Neuronal stem cell (in vitro differentiated cells): Measurements from ENCODE around the gene MYO10.
"Not testable (repeated sequence)": the region's sequence is repeated elsewhere in the genome, so short reads cannot be mapped to it uniquely, and the experiment has no call there.

Experiments used
- DNase-seq: peaks from one replicate; pipeline ENCODE4 v3.0.0-alpha.2; 2013; ENCODE audit warnings: low spot score
- H2AFZ ChIP-seq: one replicate; pipeline ENCODE4 v1.6.1; 2013; ENCODE audit warnings: mild to moderate bottlenecking, low read length, inconsistent platforms
- H2AK5ac ChIP-seq: 2 replicates; pipeline ENCODE4 v1.6.1; 2013; ENCODE audit warnings: low read depth, mild to moderate bottlenecking, inconsistent platforms, low read length, moderate library complexity, mixed read lengths
- H2BK120ac ChIP-seq: 2 replicates; pipeline ENCODE4 v1.6.1; 2013; ENCODE audit warnings: low read depth, mild to moderate bottlenecking, inconsistent platforms, low read length, moderate library complexity, mixed read lengths
- H2BK12ac ChIP-seq: one replicate; pipeline ENCODE4 v1.6.1; 2013; ENCODE audit warnings: low read length, inconsistent platforms
- H2BK15ac ChIP-seq: 2 replicates; pipeline ENCODE4 v1.6.1; 2013; ENCODE audit warnings: mild to moderate bottlenecking, low read length, inconsistent platforms, mixed read lengths
- H2BK5ac ChIP-seq: one replicate; pipeline ENCODE4 v1.6.1; 2013; ENCODE audit warnings: inconsistent platforms, mild to moderate bottlenecking, low read length, moderate library complexity
- H3K14ac ChIP-seq: one replicate; pipeline ENCODE4 v1.6.1; 2013; ENCODE audit warnings: low read length, inconsistent platforms
- H3K18ac ChIP-seq: 2 replicates; pipeline ENCODE4 v1.6.1; 2013; ENCODE audit warnings: low read length, inconsistent platforms
- H3K23ac ChIP-seq: 2 replicates; pipeline ENCODE4 v1.6.1; 2013; ENCODE audit warnings: low read depth, mild to moderate bottlenecking, mixed read lengths, low read length, inconsistent platforms; ENCODE audit not compliant: poor library complexity
- H3K27ac ChIP-seq: replicated peaks from 3 replicates; pipeline ENCODE4 v1.5.1; 2013; ENCODE audit warnings: low read length, inconsistent platforms
- H3K27me3 ChIP-seq, 3 experiments: 2 replicates each; pipeline ENCODE4 v1.6.1; 2013; ENCODE audit warnings: low read length in 3 of 3, mild to moderate bottlenecking in 2 of 3, inconsistent platforms in 1 of 3, low read depth in 1 of 3, mixed read lengths in 1 of 3, moderate library complexity in 1 of 3; ENCODE audit not compliant: control insufficient read depth in 3 of 3, insufficient read depth in 3 of 3
- H3K36me3 ChIP-seq, 2 donors: replicated peaks in 1 of 2; 2 replicates each; pipeline ENCODE4 v1.6.1; 2013; ENCODE audit warnings: low read length in 2 of 2; ENCODE audit not compliant: control insufficient read depth in 2 of 2, insufficient read depth in 2 of 2
- H3K4ac ChIP-seq: 2 replicates; pipeline ENCODE4 v1.6.1; 2013; ENCODE audit warnings: inconsistent platforms, mild to moderate bottlenecking, low read length, moderate library complexity
- H3K4me1 ChIP-seq, 2 donors: 1 replicate in 1 of 2; 2 replicates in 1 of 2; pipeline ENCODE4 v1.6.1; 2013; ENCODE audit warnings: low read length in 2 of 2, low read depth in 1 of 2; ENCODE audit not compliant: control insufficient read depth in 2 of 2, insufficient read depth in 1 of 2
- H3K4me2 ChIP-seq: one replicate; pipeline ENCODE4 v1.6.1; 2013; ENCODE audit warnings: mild to moderate bottlenecking, low read length, inconsistent platforms; ENCODE audit not compliant: insufficient read depth, poor library complexity, severe bottlenecking
- H3K4me3 ChIP-seq, 2 donors: 2 replicates each; pipeline ENCODE4 v1.5.1; 2013; ENCODE audit warnings: low read length in 2 of 2, mild to moderate bottlenecking in 2 of 2, inconsistent platforms in 1 of 2, moderate library complexity in 1 of 2
- H3K79me1 ChIP-seq: one replicate; pipeline ENCODE4 v1.6.1; 2013; ENCODE audit warnings: low read depth, mild to moderate bottlenecking, inconsistent platforms, low read length, moderate library complexity
- H3K9ac ChIP-seq: one replicate; pipeline ENCODE4 v1.6.1; 2013; ENCODE audit warnings: mild to moderate bottlenecking, low read depth, low read length, inconsistent platforms; ENCODE audit not compliant: poor library complexity
- H3K9me3 ChIP-seq, 2 donors: replicated peaks in 1 of 2; 2 replicates each; pipeline versions ENCODE3 to v1.6.1; 2013; ENCODE audit warnings: low read length in 2 of 2, mild to moderate bottlenecking in 2 of 2, inconsistent platforms in 1 of 2, low read depth in 1 of 2, mixed read lengths in 1 of 2, moderate library complexity in 1 of 2; ENCODE audit not compliant: control insufficient read depth in 2 of 2, insufficient read depth in 1 of 2
- H4K8ac ChIP-seq: one replicate; pipeline ENCODE4 v1.6.1; 2013; ENCODE audit warnings: low read depth, mild to moderate bottlenecking, inconsistent platforms, low read length, moderate library complexity
- H4K91ac ChIP-seq: one replicate; pipeline ENCODE4 v1.6.1; 2013; ENCODE audit warnings: low read length, low read depth, mild to moderate bottlenecking, inconsistent platforms; ENCODE audit not compliant: poor library complexity
- WGBS, 2 donors: extraction: QIAGEN DNeasy Blood & Tissue Kit; methylation state at CpG; one replicate each; pipeline ENCODE4 v1.1.7; 2013; ENCODE audit warnings: missing lambda C conversion rate in 2 of 2, mixed read lengths in 1 of 2; ENCODE audit not compliant: insufficient read length in 2 of 2, insufficient replicate concordance in 1 of 2; ENCODE audit errors: extremely low coverage in 2 of 2; 5-methylcytosine and 5-hydroxymethylcytosine counted together

MYO10 gene

DNA sequence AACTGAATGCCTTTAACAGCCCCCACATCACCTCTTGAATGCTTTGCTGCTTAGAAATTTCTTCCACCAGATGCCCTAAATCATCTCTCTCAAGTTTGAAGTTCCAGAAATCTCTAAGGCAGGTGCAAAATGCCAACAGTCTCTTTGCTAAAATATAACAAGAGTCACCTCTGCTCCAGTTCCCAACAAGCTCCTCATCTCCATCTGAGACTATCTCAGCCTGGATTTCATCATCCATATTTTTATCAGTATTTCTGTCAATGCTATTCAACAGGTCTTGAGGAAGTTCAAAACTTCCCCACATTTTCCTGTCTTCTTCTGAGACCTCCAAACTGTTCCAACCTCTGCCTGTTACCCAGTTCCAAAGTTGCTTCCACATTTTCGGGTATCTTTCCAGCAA, 61.7 kb downstream of the MYO10 start:
- not testable (repeated sequence) for H3K27me3 ChIP-seq, H2AK5ac ChIP-seq, H3K4me2 ChIP-seq, H3K27ac ChIP-seq, H3K18ac ChIP-seq, H2AFZ ChIP-seq, H2BK15ac ChIP-seq, H3K23ac ChIP-seq, H3K79me1 ChIP-seq, H2BK120ac ChIP-seq, H3K9ac ChIP-seq, DNase-seq, H3K14ac ChIP-seq, H2BK5ac ChIP-seq, H4K8ac ChIP-seq, H3K4me1 ChIP-seq, H3K4me3 ChIP-seq, H4K91ac ChIP-seq, H2BK12ac ChIP-seq, H3K4ac ChIP-seq
- H3K9me3 ChIP-seq: peaks cover 0 to 20% of the 10 kb centered on the region in 2 donors
- peaks cover 1 to 34% of the 10 kb centered on the region in 2 donors for H3K36me3 ChIP-seq
- no CpG with 5 or more reads among the region's 1 CpG for WGBS, 2 donors

- Histone ChIP-seq H3K14ac (no peak overlapping the region), H4K91ac (no peak overlapping the region), H3K18ac (no peak overlapping the region), H2BK120ac (no peak overlapping the region), H2AK5ac (no peak overlapping the region), H3K27me3 (no peaks in the 10 kb centered on the region), H3K4me3 (no peak overlapping the region), H2BK12ac (no peak overlapping the region), H2AFZ (no peak overlapping the region), H3K4ac (no peak overlapping the region), H3K27ac (no peak overlapping the region), H3K23ac (no peak overlapping the region), H2BK15ac (no peak overlapping the region), H4K8ac (no peak overlapping the region), H3K79me1 (no peaks in the 10 kb centered on the region), H3K4me1 (peaks cover 7 to 8% of the 10 kb centered on the region in 2 donors), H3K36me3 (peaks cover 1 to 28% of the 10 kb centered on the region in 2 donors), H2BK5ac (no peak overlapping the region), H3K4me2 (no peak overlapping the region), H3K9ac (no peak overlapping the region), H3K9me3 (peaks cover 0 to 20% of the 10 kb centered on the region in 2 donors)
- WGBS, 2 donors: no CpG with 5 or more reads among the region's 4 CpGs
- DNase-seq: no peak
These were observed 64.2 kb downstream of the MYO10 start for GRCh38 chr5:16871746-16872339.

GRCh38 chr5:16870878-16871277, 65.2 kb downstream of the MYO10 start:
- no peak overlapping the region for H3K4ac ChIP-seq
- H3K18ac ChIP-seq: no peak overlapping the region
- no peak overlapping the region for H2BK5ac ChIP-seq
- no CpG with 5 or more reads among the region's 1 CpG for WGBS, 2 donors
- DNase-seq: no peak
- no peak overlapping the region for H3K4me3 ChIP-seq
- H2AFZ ChIP-seq: no peak overlapping the region
- H2BK15ac ChIP-seq: no peak overlapping the region
- H3K79me1 ChIP-seq: no peaks in the 10 kb centered on the region
- H3K9me3 ChIP-seq: peaks cover 0 to 20% of the 10 kb centered on the region in 2 donors
- no peak overlapping the region for H3K14ac ChIP-seq
- H3K36me3 ChIP-seq: peaks cover 1 to 19% of the 10 kb centered on the region in 2 donors
- H2AK5ac ChIP-seq: no peak overlapping the region
- no peak overlapping the region for H3K27ac ChIP-seq
- no peak overlapping the region for H2BK120ac ChIP-seq
- peaks cover 11 to 12% of the 10 kb centered on the region in 2 donors for H3K4me1 ChIP-seq
- H2BK12ac ChIP-seq: no peak overlapping the region
- no peak overlapping the region for H4K8ac ChIP-seq
- no peak overlapping the region for H3K23ac ChIP-seq
- no peak overlapping the region for H3K9ac ChIP-seq
- no peak overlapping the region for H3K4me2 ChIP-seq
- H3K27me3 ChIP-seq: no peaks in the 10 kb centered on the region
- H4K91ac ChIP-seq: no peak overlapping the region

DNA sequence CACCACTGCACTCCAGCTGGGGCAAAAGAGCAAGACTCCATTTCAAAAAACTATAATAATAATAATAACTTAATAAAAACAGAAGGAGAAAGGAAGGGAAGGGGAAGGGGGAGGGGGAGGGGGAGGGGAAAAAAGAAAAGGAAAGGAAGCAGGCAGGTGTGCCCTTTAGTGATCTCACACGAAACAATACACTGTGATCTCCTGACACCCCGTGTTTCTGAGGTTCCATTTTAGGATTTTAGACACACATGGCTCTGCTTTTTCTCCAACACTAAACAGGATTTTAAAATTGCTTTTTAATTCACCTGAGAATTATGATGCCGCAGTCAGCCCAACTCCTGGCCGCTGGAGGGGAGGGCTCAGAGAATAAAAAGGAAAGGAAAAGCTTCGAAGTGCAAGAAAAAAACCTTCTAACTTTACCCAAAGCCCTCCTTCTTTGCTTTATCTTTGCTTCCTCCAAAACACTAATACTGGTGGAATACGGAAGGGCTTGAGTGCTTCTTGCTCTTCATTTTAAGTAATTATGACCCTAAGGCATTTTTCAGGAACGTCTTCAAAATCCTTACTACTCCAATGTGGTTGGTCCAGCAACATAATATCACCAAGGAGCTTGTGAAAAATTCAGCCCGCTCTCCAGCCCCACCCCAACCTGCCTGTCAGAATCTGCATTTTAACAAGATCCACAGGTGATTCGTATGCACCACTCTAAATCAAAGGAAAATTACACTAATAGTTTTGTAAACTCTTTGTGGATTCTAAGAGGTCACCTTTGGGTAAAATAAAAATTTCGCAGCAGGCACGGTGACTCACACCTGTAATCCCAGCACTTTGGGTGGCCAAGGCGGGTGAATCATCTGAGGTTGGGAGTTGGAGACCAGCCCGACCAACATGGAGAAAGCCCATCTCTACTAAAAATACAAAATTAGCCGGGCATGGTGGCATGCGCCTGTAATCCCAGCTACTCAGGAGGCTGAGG, 66.0 kb downstream of the MYO10 start:
- Histone ChIP-seq H3K79me1 (no peaks in the 10 kb centered on the region), H3K36me3 (peaks cover 1 to 11% of the 10 kb centered on the region in 2 donors), H3K23ac (no peak overlapping the region), H3K4me1 (peaks cover 11 to 13% of the 10 kb centered on the region in 2 donors), H2BK12ac (no peak overlapping the region), H4K91ac (no peak overlapping the region), H4K8ac (no peak overlapping the region), H3K4me3 (no peak overlapping the region), H2BK15ac (no peak overlapping the region), H3K27ac (no peak overlapping the region), H3K27me3 (no peaks in the 10 kb centered on the region), H2AFZ (no peak overlapping the region), H3K9me3 (peaks cover 0 to 17% of the 10 kb centered on the region in 2 donors), H3K14ac (no peak overlapping the region), H3K4ac (no peak overlapping the region), H2AK5ac (no peak overlapping the region), H2BK120ac (no peak overlapping the region), H2BK5ac (no peak overlapping the region), H3K18ac (no peak overlapping the region), H3K9ac (no peak overlapping the region), H3K4me2 (peak overlapping the region; percentile 24)
- WGBS, 2 donors: no CpG with 5 or more reads among the region's 15 CpGs
- DNase-seq: no peak
